IPS-NIHi7 (cell line): ENCODE results near the gene MAP4.
"Not testable (repeated sequence)": the region's sequence is repeated elsewhere in the genome, so short reads cannot be mapped to it uniquely, and the experiment has no call there.

Source experiments
- DNase-seq: peaks from one replicate; pipeline ENCODE4 v3.0.0; 2012; ENCODE audit warnings: mixed read lengths; ENCODE audit errors: extremely low spot score

The MAP4 gene

DNA sequence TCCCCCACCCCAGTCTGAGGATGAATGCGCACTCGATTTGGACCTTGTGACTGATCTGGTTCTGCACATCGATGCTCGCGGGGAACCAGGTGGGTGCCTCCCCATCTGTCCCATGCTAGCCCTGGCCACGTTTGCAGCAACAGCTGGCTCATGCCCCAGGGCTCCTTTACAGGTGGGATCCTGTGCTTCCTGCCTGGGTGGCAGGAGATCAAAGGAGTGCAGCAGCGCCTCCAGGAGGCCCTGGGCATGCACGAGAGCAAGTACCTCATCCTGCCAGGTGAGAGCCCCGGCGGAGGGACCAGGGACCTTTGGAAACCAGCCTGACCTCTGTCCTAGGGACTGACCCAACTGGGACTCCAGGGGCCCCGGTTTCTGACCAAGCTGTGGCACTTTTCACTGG lies 169.0 kb downstream of the MAP4 start:
- peak; percentile 71 for DNase-seq

GRCh38 chr3:47846880-47847248 lies 169.4 kb downstream of the MAP4 start:
- no peak for DNase-seq

DNA sequence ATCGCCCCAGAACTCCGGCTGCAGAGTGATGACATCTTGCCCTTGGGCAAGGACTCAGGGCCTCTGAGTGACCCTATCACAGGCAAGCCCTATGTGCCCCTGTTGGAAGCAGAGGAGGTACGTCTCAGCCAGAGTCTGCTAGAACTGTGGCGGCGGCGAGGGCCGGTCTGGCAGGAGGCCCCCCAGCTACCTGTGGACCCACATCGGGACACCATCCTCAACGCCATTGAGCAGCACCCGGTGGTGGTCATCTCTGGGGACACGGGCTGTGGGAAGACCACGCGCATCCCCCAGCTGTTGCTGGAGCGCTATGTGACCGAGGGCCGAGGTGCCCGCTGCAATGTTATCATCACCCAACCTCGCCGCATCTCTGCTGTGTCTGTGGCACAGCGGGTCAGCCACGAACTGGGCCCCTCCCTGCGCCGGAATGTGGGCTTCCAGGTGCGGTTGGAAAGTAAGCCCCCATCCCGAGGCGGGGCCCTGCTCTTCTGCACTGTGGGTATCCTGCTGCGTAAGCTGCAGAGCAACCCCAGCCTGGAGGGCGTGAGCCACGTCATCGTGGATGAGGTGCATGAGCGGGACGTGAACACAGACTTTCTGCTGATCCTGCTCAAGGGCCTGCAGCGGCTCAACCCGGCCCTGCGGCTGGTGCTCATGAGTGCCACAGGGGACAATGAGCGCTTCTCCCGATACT lies 169.9 kb downstream of the MAP4 start:
- DNase-seq: no peak

DNA sequence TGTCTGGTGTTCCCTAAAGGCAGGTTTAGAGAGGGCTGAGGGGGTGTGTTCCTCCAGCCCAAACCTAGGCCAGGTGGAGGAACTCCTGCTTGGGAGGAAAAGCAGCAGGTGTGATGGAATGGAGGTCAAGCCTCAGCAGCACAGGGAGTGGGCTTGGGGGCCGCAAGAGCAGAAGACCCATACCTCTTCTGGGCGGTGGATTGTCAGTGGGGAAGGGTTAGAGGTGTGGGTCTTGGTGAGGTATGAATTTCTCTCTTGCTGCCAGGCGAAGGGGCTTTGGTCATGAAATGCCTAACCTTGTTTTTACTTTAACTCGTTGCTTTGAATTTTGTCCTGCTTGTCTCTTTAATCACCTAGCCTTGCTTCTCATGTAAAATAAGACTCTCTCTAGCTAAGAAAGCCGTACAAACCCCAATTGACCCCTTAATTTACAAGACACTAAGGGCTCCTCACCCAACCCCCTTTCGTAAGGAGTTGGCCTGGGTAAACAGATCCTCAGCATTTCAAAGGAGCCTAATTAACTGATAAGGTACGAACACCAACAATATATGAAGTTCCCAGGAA lies 174.3 kb downstream of the MAP4 start:
- DNase-seq: peak; percentile 43

- DNase-seq: no peak
Observed at GRCh38 chr3:47838503-47838902, 177.7 kb downstream of the MAP4 start.

GRCh38 chr3:47836986-47837385 lies 179.2 kb downstream of the MAP4 start:
- DNase-seq: no peak

- DNase-seq: not testable (repeated sequence)
Observed at GRCh38 chr3:47829482-47829881, 186.7 kb downstream of the MAP4 start.

GRCh38 chr3:47825590-47825989 lies 190.6 kb downstream of the MAP4 start:
- no peak for DNase-seq

GRCh38 chr3:47824541-47825473 lies 191.4 kb downstream of the MAP4 start:
- DNase-seq: peak; percentile 99

GRCh38 chr3:47817609-47818008 lies 198.6 kb downstream of the MAP4 start:
- DNase-seq: no peak

- DNase-seq: no peak
Observed at GRCh38 chr3:47813551-47814177, 202.6 kb downstream of the MAP4 start.

DNA sequence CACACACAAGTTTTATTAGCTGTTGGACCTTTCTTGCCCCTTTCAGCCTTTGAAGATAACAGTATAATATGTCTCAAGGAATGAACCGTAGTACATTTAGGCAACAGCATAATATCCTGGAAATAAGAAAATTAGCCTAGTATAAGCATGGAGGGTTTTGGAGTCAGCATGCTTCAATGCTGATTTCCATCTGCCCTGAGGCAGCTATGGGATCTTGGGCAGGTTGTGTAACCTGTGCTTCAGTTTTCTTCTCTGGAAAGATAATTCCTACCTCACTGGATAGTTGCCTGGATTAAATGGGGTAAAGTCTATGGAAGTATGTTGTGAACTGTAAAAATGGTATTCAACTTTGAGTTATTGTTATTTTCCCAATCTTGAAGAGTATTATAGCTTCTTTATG lies 211.6 kb downstream of the MAP4 start:
- DNase-seq: peak; percentile 1

DNA sequence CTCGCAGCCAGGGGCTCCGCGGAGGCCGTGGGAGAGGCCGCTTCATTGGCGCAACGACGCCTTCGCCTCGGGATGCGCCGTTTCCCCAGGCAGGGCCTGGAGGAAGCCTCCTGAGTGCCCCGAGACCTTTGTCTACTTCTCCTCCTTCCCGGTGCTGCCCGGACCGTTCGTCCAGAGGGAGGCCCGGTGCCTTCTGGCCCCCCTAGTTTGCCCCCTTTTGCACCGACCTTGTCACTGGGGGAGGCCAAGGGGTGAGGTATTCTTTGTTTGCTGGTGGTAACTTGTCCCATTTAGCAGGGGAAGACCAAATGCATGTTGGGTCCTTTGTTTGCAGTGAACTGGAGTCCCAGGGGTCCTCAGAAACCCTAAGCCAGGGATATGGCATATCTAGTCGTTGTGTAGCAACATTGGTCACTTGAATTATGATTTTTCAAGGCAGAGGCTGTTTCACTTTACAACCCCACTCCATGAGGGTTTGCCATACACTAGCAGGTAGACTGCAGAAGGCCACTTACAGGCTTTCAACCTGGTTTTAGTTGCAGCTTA lies 212.7 kb downstream of the MAP4 start:
- DNase-seq: no peak

GRCh38 chr3:47802734-47803479 lies 213.3 kb downstream of the MAP4 start, which contains the start of gene DHX30:
TSS of gene DHX30 (plus strand) at chr3:47803138. CDS start at chr3:47810684, 7,546 bp downstream.
- DNase-seq: peak; percentile 92
